ENCODE results near the gene PPIF.

The PPIF gene

DNA sequence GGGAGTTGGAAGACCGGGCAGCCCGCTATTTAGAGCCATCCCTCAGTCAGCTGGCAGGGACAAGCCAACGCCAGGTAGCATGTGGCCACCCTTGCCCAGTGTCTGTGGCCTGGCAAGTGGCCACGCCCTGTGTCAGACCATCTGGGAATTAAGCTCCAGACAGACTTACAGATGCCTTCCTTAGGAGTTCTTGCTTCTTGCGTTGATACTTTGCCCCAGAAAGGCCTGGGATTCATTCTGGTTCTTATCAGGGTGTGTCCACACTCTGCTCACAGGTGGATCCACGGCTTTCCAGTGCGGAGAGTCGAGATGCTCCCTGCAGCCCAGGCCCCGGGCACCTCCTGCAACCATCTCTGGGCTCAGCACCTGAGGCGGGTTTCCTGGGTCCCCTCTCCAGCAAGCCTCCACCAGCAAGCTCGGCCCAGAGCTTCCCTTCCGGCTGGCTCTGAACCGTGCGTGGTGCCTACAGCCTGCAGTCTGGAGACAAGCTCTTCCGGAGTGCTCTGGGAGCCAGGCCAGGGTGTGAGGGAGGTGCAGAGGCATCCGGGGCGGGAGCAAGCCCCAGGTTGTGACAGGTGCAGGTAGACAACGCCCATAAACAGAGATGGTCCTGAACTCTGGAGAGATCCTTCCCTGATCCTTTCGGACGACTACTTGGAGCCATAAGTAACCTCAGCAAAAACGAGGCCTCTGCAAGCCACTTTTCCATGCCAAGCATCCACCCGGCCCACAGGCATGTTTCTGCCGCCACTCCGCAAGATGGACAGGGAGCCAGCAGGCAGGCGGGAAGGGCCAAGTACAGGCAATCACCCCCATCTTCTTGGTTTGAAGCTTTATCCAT, 32.3 kb upstream of the PPIF start:
- DNase-seq: no peak

- no peak for DNase-seq
These were observed 31.7 kb upstream of the PPIF start for GRCh38 chr10:79315602-79315920.

GRCh38 chr10:79316671-79317431, 30.4 kb upstream of the PPIF start:
- DNase-seq: no peak

- DNase-seq: no peak
These were observed 28.9 kb upstream of the PPIF start for GRCh38 chr10:79318369-79318768.

GRCh38 chr10:79319115-79319771, 28.0 kb upstream of the PPIF start:
- DNase-seq: no peak

DNA sequence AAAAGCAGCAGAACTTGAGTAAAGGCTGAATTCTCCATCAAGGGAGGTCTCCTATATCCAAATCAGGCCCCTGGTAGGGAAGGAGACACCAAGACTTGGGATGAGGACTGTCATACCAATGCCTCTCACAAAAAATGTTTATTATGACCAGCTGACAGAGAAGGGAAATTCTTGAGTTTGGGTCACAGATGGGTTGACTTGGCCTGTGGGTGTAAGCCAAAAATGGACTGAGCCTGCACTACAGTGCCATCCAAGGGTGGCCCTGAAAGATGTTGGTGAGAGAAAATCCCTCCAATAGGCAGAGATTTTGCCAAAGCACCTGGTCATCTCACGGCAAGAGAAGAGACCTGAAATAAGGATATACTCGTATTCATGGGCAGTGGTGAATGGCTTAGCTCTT, 27.0 kb upstream of the PPIF start:
- no peak for DNase-seq

GRCh38 chr10:79320820-79321493, 26.3 kb upstream of the PPIF start:
- peak; percentile 70 for DNase-seq

DNA sequence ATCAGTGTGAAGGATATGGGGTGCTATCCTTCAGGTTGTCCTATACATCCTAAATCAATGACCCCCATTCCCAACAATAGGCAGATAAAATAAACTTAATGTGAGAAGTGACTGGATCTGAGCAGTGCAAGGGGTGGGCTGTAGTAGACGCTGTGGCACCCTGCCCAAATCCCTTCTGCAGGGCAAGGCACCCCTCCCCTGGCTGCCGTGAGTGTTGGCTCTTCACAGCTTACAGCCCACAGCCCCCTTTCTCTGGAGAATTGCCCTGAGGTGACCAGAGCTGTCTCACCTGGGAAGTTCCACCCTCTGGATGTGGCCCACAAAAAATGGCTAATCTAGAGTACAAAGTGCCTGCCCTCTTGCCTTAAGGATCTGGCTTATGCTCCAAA, 25.8 kb upstream of the PPIF start:
- no peak for DNase-seq

DNA sequence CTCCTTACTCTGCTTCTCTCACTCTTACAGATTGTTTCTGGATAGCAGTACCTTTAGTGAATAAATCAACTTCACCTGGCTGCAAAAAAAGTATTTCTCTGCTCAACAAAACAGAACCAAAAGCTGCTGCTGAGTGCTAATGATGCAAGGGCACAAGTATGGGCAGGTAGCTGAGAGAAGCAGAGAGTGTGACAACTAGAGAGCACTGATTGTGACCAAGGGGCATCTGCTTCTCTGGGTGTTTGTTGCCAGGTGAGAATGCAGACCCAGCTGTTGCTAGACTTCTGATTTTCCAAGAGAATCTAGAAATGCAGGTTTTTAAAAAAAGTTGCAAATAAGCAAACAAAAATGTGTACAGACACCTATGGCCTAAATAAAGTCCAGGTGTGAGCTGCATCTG, 25.3 kb upstream of the PPIF start:
- DNase-seq: no peak

DNA sequence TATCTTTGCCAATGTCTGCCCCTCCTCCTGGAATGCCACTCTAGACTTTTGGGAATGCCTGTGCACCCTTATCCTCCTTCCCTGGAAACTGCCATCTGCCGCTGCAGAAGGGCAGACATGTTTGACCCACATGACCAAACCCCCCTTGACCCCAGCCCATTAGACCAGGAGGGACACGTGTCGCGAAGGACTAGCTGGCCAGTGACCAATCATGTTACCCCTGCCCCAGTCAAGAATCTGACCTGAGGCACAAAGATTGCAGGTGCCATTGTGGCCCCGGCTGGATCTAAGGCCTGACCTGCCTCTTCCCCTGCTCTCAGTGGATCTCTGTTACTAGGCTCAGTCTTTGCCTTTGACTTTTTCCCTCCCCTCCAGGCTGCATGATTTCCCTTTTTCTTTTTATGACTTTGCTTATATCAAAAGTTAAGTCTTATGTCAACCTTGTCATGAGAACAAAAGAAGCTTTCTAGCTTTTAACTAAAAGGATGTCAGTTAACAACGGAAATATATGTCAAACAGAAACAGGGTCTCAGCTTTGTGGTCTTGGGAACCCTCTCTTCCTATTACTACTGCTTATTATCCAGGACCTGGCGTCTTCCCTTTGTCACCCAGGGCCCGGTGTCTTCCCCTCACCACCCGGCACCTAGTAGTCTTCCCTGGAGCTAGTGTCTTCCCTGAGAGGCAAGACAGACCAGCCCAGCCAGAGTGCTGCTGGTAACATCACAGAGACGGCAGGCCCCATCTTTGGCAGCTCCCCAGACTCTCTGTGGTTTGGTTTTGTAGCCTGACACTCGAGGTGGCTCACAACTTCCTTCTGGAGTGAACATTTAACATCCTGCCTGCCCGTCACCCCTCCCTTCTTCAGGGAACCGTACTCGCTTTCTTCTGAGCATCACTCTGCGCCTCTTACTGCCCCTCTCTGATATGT, 24.4 kb upstream of the PPIF start:
- DNase-seq: peak; percentile 89

DNA sequence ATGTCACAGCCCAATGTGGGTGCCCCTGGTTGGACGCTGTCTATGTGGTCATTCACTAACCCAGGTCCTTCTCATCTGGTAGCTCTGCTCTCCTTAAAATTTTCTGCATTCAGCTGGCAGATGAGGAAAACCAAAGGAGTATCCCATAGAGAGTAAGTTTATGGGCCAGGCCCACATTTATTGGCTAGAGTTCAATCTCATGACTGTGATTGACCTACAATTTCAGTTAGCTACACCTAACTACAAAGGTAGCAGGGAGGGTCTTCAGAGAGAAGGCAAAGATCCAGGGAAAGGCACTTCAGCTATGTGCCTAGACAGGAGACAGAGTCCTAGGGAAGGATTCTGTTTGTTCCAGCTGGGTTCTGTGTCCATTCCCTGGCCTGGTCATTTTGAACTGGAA, 23.7 kb upstream of the PPIF start:
- DNase-seq: no peak

DNA sequence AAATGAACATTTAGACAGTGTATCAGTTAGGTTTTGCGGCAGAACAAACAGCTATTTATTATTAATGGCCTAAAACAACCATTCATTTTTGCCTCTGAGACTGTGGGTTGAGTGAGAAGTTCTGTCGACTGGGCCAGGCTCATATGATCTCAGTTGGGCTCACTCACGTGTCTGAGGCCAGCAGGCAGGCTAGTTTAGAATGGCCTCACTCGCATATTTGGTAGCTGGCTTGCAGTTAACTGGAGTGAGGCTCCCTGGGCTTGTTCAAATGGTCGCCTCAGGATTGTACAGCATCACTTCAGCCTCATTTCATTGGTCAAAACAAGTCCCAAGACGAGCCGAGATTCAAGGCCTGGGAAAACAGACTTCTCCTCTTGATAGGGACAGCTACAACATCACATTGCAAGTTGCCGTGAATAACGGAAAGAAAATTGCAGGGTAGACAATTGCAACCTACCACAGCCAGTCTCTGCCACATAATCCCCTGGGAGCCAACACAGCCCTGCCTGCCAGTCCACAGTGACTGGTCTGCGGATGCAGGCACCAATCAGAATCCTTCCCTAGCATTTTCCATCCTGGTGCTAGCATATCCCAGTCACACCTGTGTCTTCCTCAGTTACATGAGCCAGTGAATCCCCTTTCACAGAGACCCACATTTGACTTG, 23.1 kb upstream of the PPIF start:
- DNase-seq: no peak

DNA sequence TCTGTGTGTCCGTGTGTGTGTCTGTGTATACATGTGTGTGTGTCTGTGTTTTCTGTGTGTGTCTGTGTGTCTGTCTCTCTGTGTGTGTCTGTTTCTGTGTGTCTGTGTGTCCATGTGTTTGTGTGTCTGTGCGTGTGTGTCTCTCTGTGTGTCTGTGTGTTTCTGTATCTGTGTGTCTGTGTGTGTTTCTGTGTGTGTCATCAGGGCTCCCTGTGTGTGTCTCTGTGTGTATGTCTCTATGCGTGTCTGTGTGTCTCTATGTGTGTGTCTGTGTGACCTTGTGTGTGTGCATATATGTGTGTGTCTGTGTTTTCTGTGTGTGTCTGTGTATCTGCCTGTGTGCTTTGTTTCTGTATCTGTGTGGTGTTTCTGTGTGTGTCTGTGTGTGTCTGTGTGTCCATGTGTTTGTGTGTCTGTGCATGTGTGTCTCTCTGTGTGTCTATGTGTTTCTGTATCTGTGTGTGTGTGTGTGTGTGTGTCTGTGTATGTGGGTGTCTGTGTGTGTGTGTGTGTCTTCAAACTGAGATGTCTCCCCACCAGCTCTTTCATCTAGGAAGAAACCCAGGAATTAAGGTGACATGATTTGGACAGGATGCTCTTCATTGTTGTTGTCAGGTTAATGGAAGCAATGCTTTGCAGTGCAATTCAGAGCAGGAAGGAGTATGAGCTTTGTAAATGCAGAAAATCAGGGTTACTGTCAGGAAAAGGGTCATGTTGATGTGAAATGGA, 20.7 kb upstream of the PPIF start:
- no peak for DNase-seq

DNA sequence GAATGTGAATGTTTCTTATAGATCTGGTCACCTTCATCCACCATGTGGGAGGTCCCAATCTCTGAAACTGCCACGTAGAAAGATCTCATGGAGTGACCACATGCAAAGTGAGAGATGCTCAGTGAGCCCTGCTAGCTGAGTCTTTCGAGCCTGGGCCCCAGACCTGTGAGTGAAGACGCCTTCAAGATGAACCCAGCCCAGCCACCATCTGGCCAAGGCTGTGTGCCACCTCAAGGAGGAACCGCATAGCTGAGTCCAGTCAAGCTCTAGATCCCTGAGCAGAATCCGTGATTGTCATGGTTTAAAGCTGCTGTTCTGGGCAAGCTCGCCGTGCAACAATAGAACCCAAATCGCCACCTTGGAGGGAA, 20.2 kb upstream of the PPIF start:
- no peak for DNase-seq

GRCh38 chr10:79328147-79328701, 19.0 kb upstream of the PPIF start:
- DNase-seq: no peak

DNA sequence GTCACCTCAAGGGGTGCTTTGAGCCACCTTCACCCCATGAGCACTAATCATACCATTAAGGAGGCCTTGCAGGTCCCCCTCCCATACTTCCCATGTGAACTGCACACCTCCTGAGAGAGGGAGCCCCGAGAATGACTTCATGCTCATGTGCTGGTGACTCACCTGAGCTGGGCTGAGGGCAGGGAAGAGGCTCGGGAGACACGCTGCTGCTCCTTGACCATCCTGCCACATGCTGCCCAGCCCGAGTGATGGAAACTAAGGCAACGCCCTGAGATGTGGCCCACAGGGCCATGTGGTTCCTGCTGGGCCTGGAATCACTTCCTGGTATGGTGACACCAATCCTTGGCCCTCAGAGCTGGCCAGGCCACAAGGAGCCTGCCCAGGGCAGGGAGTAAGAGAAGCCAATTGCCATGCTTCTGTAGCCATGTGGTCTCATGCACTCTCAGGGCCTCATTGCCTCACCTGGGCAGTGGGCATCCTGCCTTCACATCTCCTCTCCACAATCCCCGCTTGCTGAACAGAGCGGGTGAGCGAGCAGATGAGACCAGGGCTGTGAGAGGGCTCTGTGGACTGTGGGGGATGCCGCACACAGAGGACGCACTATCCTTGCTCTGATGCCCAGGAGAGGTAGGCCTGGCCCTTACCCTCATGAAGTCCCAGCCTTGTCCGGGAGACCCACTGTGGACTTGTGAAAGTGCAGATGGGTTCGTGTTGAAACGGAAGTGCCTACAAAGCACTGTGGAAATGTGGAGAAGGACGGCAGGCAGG, 18.3 kb upstream of the PPIF start:
- DNase-seq: no peak

GRCh38 chr10:79329529-79329928, 17.7 kb upstream of the PPIF start:
- DNase-seq: no peak

DNA sequence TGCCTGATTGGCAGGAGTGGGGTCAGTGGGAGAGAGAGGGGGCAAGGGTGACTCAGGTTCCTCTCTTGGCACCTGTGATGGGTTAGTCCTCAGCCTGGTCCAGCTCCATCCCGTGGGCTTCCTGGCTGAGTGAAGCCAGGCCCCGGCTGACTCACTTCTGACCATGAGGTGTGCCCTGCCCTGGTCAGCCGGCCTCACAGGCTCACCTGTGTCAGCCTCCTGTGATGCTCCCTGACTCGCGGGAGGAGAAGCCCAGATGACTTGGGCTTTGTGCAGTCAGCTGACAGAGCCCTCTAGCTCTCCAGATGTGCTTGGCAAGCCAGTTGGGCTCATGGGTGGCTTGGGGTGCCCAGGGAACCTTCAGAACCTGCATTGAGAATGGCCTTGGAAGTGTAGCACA, 16.0 kb upstream of the PPIF start:
- DNase-seq: peak; percentile 71

DNA sequence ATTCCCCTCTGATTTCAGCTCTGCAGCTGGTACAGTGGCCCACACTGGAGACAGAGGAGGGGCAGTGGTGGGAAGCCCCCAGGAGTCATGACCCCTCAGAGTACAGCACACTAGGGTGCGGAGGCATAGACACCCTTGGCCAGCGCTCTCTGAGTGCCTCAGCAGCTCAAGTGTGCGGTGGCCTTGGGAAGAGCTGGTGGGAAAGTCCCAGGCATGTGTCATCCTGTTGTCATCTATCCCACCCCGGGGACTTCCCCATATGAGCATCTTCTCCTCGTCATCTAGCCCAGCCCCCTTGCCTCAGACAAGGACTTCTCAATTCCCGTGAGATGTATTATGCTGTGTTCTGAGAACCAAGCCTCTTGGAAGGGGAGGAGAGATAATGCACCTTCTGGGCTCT, 15.6 kb upstream of the PPIF start:
- peak; percentile 93 for DNase-seq

Measured in activated effector memory CD4-positive, alpha-beta T cell treated with anti-CD3 and anti-CD28 coated beads, Interleukin-2, amount 50 U/mL, for 16 hours (primary cell).